Measurements from ENCODE around the gene ADAMTSL1.

- no peak for TF ChIP-seq CTCF (tag by site-specific recombination; IDR thresholded peaks at IDR 0.05)
- TF ChIP-seq TCF7L2 (IDR thresholded peaks at IDR 0.05; ENCODE audit: borderline replicate concordance, low read depth, low read length), result no peak
- no peak for TF ChIP-seq ZNF223 (tag by site-specific recombination; IDR thresholded peaks at IDR 0.05)
- no peak for TF ChIP-seq ZNF585B (tag by site-specific recombination; IDR thresholded peaks at IDR 0.05)
- no peak for TF ChIP-seq TSHZ1 (tag by site-specific recombination; IDR thresholded peaks at IDR 0.05; ENCODE audit: borderline replicate concordance)
- TF ChIP-seq ZBTB1 (tag by site-specific recombination; IDR thresholded peaks at IDR 0.05), result no peak
- TF ChIP-seq ZNF639 (tag by site-specific recombination; IDR thresholded peaks at IDR 0.05), result no peak
Measured at GRCh38 chr9:18437315-18438201, 36.4 kb upstream of the ADAMTSL1 start.
